HL-60 (cell line): Measurements from ENCODE around the gene TMC5.

Experiments used
- DNase-seq, 2 experiments: peaks; one replicate each; pipeline ENCODE4 v3.0.0-alpha.2; 2010 to 2020; ENCODE audit warnings: low read depth in 1 of 2, low spot score in 1 of 2
- H3K27ac ChIP-seq: fragments of 250-450 bp; sonication (Bioruptor Pico); replicated peaks from 2 replicates; pipeline ENCODE4 v1.5.1; 2020; ENCODE audit warnings: mild to moderate bottlenecking, moderate library complexity
- H3K27me3 ChIP-seq: fragments of 250-450 bp; sonication (Bioruptor Pico); 2 replicates; pipeline ENCODE4 v1.5.1; 2021; ENCODE audit warnings: mild to moderate bottlenecking, moderate library complexity; ENCODE audit not compliant: insufficient read depth, poor library complexity, severe bottlenecking
- H3K4me3 ChIP-seq: replicated peaks from 2 replicates; pipeline ENCODE4 v1.5.1; 2011; ENCODE audit warnings: mild to moderate bottlenecking, control low read depth, low read length; ENCODE audit not compliant: insufficient read depth
- CTCF ChIP-seq: IDR thresholded peaks from one replicate; pipeline ENCODE4 v1.5.1; 2011; ENCODE audit warnings: low read length, control low read depth, inconsistent platforms; ENCODE audit not compliant: insufficient read depth
- GABPA ChIP-seq: IDR thresholded peaks from 2 replicates; pipeline ENCODE4 v1.6.1; 2012; ENCODE audit warnings: low read depth
- POLR2AphosphoS5 ChIP-seq: IDR thresholded peaks from 2 replicates; pipeline ENCODE4 v1.6.1; 2012; ENCODE audit warnings: low read depth
- REST ChIP-seq: IDR thresholded peaks from 2 replicates; pipeline ENCODE4 v1.6.1; 2012; ENCODE audit warnings: low read depth; ENCODE audit not compliant: insufficient replicate concordance
- SPI1 ChIP-seq: IDR thresholded peaks from 2 replicates; pipeline ENCODE4 v1.6.1; 2012; ENCODE audit warnings: low read depth, mild to moderate bottlenecking, borderline replicate concordance

The TMC5 gene

GRCh38 chr16:19375561-19376158 is 42.0 kb upstream of the TMC5 start:
- no peak for TF ChIP-seq GABPA
- no peak for TF ChIP-seq REST
- no peak for TF ChIP-seq SPI1
- peak; percentile 56 for TF ChIP-seq CTCF
- DNase-seq: no peak
- H3K4me3 ChIP-seq: no peak overlapping the region
- H3K27ac ChIP-seq: no peak overlapping the region
- H3K27me3 ChIP-seq: no peaks in the 10 kb centered on the region

GRCh38 chr16:19377864-19378263 is 39.8 kb upstream of the TMC5 start:
- TF ChIP-seq GABPA (no peak), REST (no peak), SPI1 (no peak), CTCF (no peak)
- Histone ChIP-seq H3K27ac (no peak overlapping the region), H3K4me3 (no peak overlapping the region), H3K27me3 (peaks cover 2% of the 10 kb centered on the region)
- no peak for DNase-seq

- TF ChIP-seq CTCF (no peak), REST (no peak), GABPA (no peak), POLR2AphosphoS5 (no peak), SPI1 (no peak)
- no peak for DNase-seq
- Histone ChIP-seq H3K27me3 (peaks cover 3% of the 10 kb centered on the region), H3K4me3 (no peak overlapping the region), H3K27ac (no peak overlapping the region)
Observed at GRCh38 chr16:19378511-19378910, 39.2 kb upstream of the TMC5 start.
